Activated effector memory CD4-positive, alpha-beta T cell treated with Interleukin-2 at 50 U/mL for 16 hours (primary cell): ENCODE data around the gene KLHDC7B.
A peak's percentile ranks its signal among the peaks of the same experiment; 100 is the strongest.
"Not testable (repeated sequence)": the region's sequence is repeated elsewhere in the genome, so short reads cannot be mapped to it uniquely, and the experiment has no call there.

ENCODE experiments used
- DNase-seq: peaks from one replicate; pipeline ENCODE4 v3.0.0-alpha.2; 2020

The KLHDC7B gene

DNA sequence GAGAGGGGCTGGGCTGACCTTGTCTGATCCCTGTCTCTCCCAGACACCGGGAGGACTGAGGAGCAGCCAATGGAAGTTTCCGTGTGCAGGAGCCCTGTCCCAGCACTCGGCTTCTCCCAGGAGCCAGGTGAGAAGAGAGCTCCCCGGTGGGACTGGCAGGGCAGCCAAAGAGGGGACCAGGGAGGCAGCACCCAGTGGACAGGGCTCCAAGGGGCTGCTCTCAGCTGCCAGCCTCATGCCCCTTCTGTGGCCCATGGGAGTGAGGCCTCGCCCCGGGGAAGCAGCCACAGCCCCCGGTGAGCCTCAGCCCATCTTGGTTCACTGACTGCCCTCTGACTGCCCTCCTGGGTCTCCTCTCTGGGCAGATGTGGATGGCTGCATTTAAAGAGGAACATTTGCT is 27.1 kb upstream of the KLHDC7B start:
- no peak for DNase-seq

DNA sequence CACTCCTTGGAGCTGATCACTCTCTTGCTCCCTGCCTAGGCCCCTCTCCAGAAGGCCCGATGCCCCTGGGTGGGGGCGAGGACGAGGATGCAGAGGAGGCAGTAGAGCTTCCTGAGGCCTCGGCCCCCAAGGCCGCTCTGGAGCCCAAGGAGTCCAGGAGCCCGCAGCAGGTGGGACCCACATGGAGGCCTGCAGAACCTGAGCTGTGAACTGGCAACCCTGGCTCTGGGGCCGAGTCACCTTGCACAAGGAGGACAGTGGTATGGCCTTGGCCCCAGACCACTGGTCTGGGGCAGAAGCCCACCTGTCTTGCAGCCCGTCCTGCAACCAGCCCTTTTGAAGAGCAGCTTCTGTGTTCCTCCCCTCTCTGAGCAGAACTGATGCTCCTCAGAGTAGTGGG is 26.5 kb upstream of the KLHDC7B start:
- DNase-seq = no peak

- not testable (repeated sequence) for DNase-seq
Observed at GRCh38 chr22:50520184-50520583, 25.5 kb upstream of the KLHDC7B start.

- DNase-seq = no peak
Observed at GRCh38 chr22:50520826-50521453, 24.8 kb upstream of the KLHDC7B start.

- DNase-seq = no peak
Observed at GRCh38 chr22:50521710-50522109, 24.0 kb upstream of the KLHDC7B start.

- DNase-seq = no peak
Observed at GRCh38 chr22:50522208-50522805, 23.4 kb upstream of the KLHDC7B start.

DNA sequence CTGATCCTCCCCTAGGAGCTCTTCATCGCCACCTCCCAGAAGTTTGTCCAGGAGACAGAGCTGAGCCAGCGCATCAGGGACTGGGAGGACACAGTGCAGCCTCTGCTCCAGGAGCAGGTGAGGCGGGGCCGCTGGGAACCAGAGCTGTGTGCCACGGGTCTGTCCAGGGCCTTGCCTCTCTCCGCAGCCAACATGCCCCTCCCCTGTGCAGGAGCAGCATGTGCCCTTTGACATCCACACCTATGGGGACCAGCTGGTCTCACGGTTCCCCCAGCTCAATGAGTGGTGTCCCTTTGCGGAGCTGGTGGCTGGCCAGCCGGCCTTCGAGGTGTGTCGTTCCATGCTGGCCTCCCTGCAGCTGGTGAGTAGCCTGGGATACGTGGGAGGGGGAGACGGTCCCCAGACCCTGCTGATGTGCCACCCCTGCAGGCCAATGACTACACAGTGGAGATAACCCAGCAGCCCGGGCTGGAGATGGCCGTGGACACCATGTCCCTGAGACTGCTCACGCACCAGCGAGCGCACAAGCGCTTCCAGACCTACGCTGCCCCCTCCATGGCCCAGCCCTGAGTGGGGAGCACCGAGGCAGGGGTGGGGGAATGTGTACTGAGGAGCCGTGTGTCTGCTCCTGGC is 22.8 kb upstream of the KLHDC7B start:
- DNase-seq = no peak

GRCh38 chr22:50523458-50523805 is 22.3 kb upstream of the KLHDC7B start:
- DNase-seq = no peak

- no peak for DNase-seq
Observed at GRCh38 chr22:50523806-50524675, 21.7 kb upstream of the KLHDC7B start.

DNA sequence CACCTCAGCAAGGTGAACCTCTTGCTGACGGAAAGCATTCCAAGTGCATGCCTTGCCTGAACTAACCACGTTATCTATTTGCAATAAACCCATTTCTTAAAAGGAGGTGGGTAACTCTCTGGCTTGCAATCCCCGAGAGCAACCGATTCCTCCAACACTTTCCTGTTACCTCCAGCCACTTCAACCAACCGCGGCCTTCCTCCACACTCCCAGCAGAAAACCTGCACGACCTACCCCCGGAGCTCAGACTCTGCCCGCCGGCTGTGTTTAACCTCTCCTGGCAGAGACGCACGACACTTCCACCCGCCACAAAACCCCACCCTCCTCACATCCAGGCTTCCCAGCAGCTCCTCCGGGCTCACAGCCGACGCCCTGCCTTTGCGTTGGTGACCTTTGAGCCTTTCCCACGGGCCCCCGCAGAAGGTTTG is 21.0 kb upstream of the KLHDC7B start:
- no peak for DNase-seq

DNA sequence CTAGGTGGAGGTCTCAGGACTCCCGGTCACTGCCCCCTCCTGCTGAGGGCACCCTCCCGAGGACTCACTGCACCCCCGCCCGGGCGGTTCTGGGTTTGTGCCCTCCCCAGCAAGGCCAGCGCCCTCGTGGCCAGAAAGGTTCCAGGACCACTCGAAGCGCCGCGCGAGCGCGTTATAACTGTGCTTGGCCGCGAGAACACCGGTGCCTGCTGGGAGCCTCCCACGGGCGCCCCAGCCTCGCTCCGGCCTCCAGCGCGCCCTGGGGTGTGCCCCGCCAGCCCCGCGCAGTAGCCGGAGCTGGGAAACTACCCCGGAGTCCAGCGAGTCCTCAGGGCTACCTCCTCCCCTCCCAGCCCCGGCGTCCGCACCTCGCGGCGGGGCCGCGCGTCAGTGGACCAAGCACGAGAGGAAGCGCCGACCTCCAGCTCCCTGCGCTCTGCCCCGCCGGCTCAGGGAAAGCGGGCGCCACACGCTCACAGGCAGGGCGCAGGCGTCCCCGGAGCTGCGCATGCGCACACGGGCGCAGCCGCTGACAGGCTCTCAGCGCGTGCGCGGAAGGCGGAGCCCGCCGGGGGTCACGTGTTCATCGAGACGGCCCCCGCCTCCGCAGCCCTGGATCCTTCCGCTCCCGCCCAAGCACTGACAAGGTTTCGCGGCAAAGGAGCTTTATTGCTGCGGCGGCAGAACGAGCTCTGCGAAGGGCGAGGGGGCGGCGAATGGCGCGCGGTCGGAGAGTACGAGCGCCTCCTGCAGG is 20.4 kb upstream of the KLHDC7B start, which contains the start of gene SCO2:
Gene SCO2, minus strand, starts transcription at position 495 of the 754 bp plus-strand sequence. CDS start 1,187 bp downstream, outside the sequence.
- peak; percentile 97 for DNase-seq

GRCh38 chr22:50525858-50526107 is 19.9 kb upstream of the KLHDC7B start:
- no peak for DNase-seq

- DNase-seq = peak; percentile 72
Observed at GRCh38 chr22:50526108-50526833, 19.4 kb upstream of the KLHDC7B start.

DNA sequence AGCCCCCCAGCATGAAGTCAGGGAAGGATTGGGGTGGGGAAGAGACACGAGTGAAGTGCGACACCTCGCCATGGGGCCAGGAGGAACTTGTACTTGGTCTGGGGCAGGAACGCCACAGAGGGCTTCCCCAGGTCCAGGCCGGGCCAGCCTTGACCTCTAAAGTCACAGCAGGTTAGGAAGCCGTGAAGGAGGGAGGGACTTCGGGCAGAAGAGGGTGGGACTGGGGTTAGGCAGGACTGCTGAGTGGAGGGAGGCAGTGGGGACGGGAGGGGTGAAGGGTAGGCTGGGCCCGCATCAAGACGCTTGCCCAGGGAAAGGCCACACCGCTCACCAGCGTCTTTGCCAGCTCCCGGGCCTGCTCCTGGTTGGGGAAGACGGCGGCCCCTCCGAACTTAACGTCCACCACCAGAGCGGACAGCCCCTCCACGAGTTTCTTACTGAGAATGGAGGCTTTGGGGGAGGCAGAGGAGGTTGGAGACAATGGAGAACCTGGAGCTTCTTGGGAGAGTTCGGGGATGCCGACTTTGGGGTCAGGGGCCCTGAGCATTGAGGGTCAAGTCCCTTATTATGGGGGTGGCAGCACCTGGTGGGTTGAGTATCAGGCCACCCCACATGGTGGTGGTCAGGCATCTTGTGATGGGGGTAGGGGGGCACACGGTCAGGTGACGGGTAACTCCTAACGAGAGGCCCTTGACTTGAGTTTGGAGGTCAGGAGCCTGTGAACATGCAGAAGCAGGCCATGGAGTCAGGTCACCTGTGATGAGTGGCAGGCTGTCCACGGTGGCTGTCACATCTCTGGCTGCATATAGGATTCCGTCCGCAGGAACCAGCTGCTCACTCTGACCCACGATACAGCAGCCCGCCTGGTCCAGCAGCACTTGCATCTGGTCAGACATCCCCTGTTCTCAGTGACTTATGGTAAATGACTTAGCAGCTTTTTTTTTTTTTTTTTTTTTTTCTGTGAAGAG is 18.6 kb upstream of the KLHDC7B start:
- no peak for DNase-seq

DNA sequence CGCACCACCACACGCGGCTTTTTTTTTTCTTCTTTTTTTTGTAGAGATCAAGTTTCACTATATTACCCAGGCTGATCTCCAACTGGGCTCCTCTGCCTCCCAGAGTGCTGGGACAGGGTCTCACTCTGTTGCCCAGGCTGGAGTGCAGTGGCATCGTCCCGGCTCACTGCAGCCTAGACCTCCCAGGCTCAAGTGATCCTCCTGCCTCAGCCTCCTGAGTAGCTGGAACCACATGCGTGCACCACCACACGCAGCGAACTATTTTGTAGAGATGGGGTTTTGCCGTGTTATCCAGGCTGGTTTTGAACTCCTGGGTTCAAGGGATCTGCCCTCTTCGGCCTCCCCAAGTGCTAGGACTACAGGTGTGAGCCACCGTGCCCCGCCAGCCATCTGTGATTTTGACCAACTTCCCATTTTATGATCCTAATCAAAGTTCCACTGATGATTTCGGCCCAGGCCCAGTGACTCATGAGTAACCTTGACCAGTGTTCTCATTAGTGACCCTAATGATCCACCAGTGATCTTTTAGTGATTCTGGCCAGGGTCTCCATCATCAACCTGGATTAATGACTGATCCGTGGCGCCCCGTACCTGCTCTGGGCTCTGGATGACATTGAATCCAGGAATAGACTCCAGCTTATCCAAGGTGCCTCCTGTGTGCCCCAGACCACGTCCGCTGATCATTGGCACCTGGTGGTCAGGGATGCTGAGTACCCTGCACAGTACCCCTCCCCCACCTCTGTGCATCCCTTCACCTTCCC is 17.6 kb upstream of the KLHDC7B start:
- DNase-seq = no peak

- DNase-seq = no peak
Observed at GRCh38 chr22:50528682-50529415, 16.9 kb upstream of the KLHDC7B start.

DNA sequence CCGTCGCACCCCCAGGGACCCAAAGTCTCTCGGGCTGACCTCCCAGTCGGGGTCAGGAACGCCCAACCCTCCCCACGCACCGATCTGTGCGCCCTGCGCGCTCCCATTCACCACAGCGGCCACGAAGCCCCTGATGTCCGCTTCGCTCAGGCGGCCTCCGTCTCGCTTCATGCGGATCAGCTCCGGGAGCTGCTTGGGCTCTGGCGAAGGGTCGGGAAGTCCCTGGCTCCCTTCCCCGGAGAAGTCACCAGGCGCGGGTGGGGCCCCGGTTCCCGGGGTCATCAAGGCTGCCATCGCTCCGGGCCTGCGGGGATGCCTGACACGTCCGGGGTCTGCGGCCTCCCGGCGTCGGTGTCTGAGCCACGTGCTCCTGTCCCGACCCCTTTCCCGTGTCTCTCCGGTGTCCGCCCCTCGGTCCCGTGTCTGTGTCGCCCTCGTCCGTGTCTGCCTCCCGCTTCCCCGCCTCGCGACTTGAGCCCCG is 16.2 kb upstream of the KLHDC7B start:
- DNase-seq = no peak

GRCh38 chr22:50529897-50530579 is 15.7 kb upstream of the KLHDC7B start, which contains the start of gene TYMP:
Gene TYMP (minus strand): TSS chr22:50530012. CDS start chr22:50529709, 303 bp downstream.
- peak; percentile 57 for DNase-seq

DNA sequence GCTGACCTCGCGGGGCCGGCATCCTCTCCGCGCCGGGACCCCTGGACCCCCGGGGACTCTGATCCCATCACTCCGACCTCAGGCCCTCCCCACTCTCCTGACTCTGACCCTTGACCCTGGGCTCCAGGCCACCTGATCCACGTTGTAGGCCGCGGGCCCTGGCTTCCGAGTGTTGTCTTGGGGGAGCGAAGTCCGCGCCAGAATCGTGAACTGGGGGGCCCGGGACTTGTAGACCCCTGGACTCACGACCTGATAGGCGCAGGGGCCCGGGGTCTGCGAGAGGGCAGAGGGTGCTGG is 15.2 kb upstream of the KLHDC7B start:
- no peak for DNase-seq
